Keratinocyte (primary cell): ENCODE data around the gene DIAPH1. TPM values are rescaled to one million over a fixed set of nuclear protein-coding genes. Genes with fewer than 3 reads are reported as not detected.

Source experiments
- DNase-seq: peaks from one replicate; pipeline ENCODE4 v3.0.0-alpha.2; 2011; ENCODE audit warnings: low read depth, missing footprints, low spot score
- FAIRE-seq: peaks from 2 replicates; lab custom pipeline; 2011; peaks lifted over from hg19 to GRCh38; lab: Jason Lieb, UNC
- H2AFZ ChIP-seq: 2 replicates; pipeline ENCODE4 v1.6.0; 2012; ENCODE audit warnings: low read length, control low read depth, inconsistent platforms; ENCODE audit not compliant: control insufficient read depth
- H3K27ac ChIP-seq: 2 replicates; pipeline ENCODE4 v1.5.1; 2011; ENCODE audit warnings: low read length; ENCODE audit not compliant: control insufficient read depth, insufficient read depth
- H3K27me3 ChIP-seq: 3 replicates; pipeline ENCODE4 v1.6.0; 2011; ENCODE audit warnings: low read length; ENCODE audit not compliant: control insufficient read depth, insufficient read depth; ENCODE audit errors: extremely low read depth
- H3K36me3 ChIP-seq, 2 experiments: 2 replicates in 1 of 2; 3 replicates in 1 of 2; pipeline ENCODE4 v1.5.1; 2011; ENCODE audit warnings: low read length in 2 of 2, mild to moderate bottlenecking in 1 of 2; ENCODE audit not compliant: control insufficient read depth in 2 of 2, insufficient read depth in 2 of 2; ENCODE audit errors: extremely low read depth in 1 of 2
- H3K4me1 ChIP-seq: 3 replicates; pipeline ENCODE4 v1.5.1; 2011; ENCODE audit warnings: low read length; ENCODE audit not compliant: control insufficient read depth, insufficient read depth; ENCODE audit errors: extremely low read depth
- H3K4me2 ChIP-seq: 3 replicates; pipeline ENCODE4 v1.6.0; 2011; ENCODE audit warnings: low read depth, low read length; ENCODE audit not compliant: control insufficient read depth, insufficient read depth; ENCODE audit errors: extremely low read depth
- H3K4me3 ChIP-seq, 3 experiments: fragments of 200-600 bp in 1 of 3; sonication (generic) in 1 of 3; 2 replicates in 2 of 3; 3 replicates in 1 of 3; pipeline ENCODE4 v1.5.1; 2011 to 2016; ENCODE audit warnings: low read length in 3 of 3, mild to moderate bottlenecking in 3 of 3, control low read depth in 2 of 3, inconsistent platforms in 1 of 3, low read depth in 1 of 3, mixed read lengths in 1 of 3, mixed run types in 1 of 3, moderate library complexity in 1 of 3; ENCODE audit not compliant: control insufficient read depth in 2 of 3, insufficient read depth in 2 of 3; ENCODE audit errors: extremely low read depth in 1 of 3
- H3K79me2 ChIP-seq: 2 replicates; pipeline ENCODE4 v1.6.0; 2012; ENCODE audit warnings: low read length; ENCODE audit not compliant: control insufficient read depth, insufficient read depth
- H3K9ac ChIP-seq: 3 replicates; pipeline ENCODE4 v1.6.0; 2011; ENCODE audit warnings: low read length; ENCODE audit not compliant: control insufficient read depth, insufficient read depth; ENCODE audit errors: extremely low read depth
- H3K9me1 ChIP-seq: 3 replicates; pipeline ENCODE4 v1.6.0; 2011; ENCODE audit warnings: low read length; ENCODE audit not compliant: control insufficient read depth, insufficient read depth; ENCODE audit errors: extremely low read depth
- H3K9me3 ChIP-seq: 2 replicates; pipeline ENCODE4 v1.5.1; 2012; ENCODE audit warnings: low read depth, low read length; ENCODE audit not compliant: control insufficient read depth
- H4K20me1 ChIP-seq: 3 replicates; pipeline ENCODE4 v1.6.0; 2011; ENCODE audit warnings: low read length; ENCODE audit not compliant: control insufficient read depth, insufficient read depth; ENCODE audit errors: extremely low read depth
- CTCF ChIP-seq, 3 experiments: IDR thresholded peaks in 1 of 3; conservative IDR thresholded peaks in 1 of 3; optimal IDR thresholded peaks in 1 of 3; 2 replicates in 2 of 3; 3 replicates in 1 of 3; pipeline versions ENCODE3 to v1.5.1; 2011; ENCODE audit warnings: low read length in 3 of 3, mild to moderate bottlenecking in 3 of 3, moderate library complexity in 2 of 3, control low read depth in 1 of 3, inconsistent platforms in 1 of 3; ENCODE audit not compliant: insufficient read depth in 2 of 3; ENCODE audit errors: extremely low read depth in 1 of 3
- EZH2 ChIP-seq: IDR thresholded peaks from one replicate; pipeline ENCODE4 v1.6.1; 2012; ENCODE audit warnings: inconsistent platforms, mild to moderate bottlenecking, low read length, moderate library complexity
- dilution Hi-C: fragments of 300-500 bp; cut with MboI; formaldehyde crosslinking; loops from one replicate; pipeline ENCODE4 v1.7.0; 2020; ENCODE audit warnings: low sequenced_read_pairs; ENCODE audit not compliant: extremely low pct_ligation_motif_present
- polyA plus RNA-seq, 5 experiments: library from polyadenylated mRNA; depleted of rRNA in 3 of 5; stranded (reverse) in 3 of 5; stranded (forward) in 1 of 5; unstranded in 1 of 5; fragments of >200 nt; gene quantifications; 1 replicate in 1 of 5; 2 replicates in 3 of 5; 3 replicates in 1 of 5; pipeline versions ENCODE4 v1.2.1 to v1.2.3, GENCODE V29; 2011 to 2012; ENCODE audit warnings: missing spikeins in 2 of 5, low read depth in 1 of 5, low replicate concordance in 1 of 5

Gene DIAPH1
- polyA plus RNA-seq, 1 donor (not counting 4 experiments of a cell fraction or from before 2014, with no cell fraction given), result 72.0 TPM

- no peak overlapping the region for H2AFZ ChIP-seq
- no peaks in the 10 kb centered on the region for H4K20me1 ChIP-seq
- TF ChIP-seq CTCF (optimal IDR thresholded peaks at IDR 0.05 in 1 of 3, IDR thresholded peaks at IDR 0.05 in 1 of 3, conservative IDR thresholded peaks at IDR 0.05 in 1 of 3; ENCODE audit: extremely low read depth in 1 of 3, insufficient read depth in 2 of 3, low read length in 3 of 3) (peak; percentile 98 to 100 (median 100)), EZH2 (no peak)
- H3K4me3 ChIP-seq, result no peak overlapping the region
- H3K36me3 ChIP-seq, result peaks cover 17 to 55% of the 10 kb centered on the region in 2 experiments
- H3K4me1 ChIP-seq, result peaks cover 49% of the 10 kb centered on the region
- H3K27ac ChIP-seq, result peak overlapping the region; percentile 40
- H3K79me2 ChIP-seq, result no peaks in the 10 kb centered on the region
- DNase-seq, result peak; percentile 67
- no peaks in the 10 kb centered on the region for H3K9me1 ChIP-seq
- FAIRE-seq, result peak; percentile 81
- dilution Hi-C loops, result no loop called here
- H3K9me3 ChIP-seq, result no peaks in the 10 kb centered on the region
- H3K4me2 ChIP-seq, result no peak overlapping the region
- no peaks in the 10 kb centered on the region for H3K27me3 ChIP-seq
- H3K9ac ChIP-seq, result no peak overlapping the region
Observed at GRCh38 chr5:141524604-141525597, 93.9 kb downstream of the DIAPH1 start.

DNA sequence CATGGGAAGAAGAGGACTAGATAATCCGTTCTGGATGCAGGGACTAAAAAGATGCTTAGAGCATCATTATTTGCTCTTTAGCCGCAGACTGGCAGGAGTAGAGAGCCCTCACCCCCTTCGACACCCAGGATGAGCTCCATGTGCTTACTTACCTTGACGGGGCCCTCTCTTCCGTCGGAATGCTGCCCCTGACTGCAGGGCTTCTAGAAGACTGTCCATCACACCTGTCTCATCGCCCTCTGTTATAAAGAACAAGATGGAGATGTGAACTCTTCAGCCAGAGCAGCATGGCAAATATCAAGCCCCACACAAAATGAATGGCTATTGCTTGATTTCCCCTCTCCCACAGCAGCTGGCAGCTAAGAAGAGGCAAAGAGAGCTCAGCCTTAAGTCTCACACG lies 94.8 kb downstream of the DIAPH1 start:
- Histone ChIP-seq H2AFZ (no peak overlapping the region), H3K9me1 (no peaks in the 10 kb centered on the region), H3K27ac (peak overlapping the region; percentile 40), H3K79me2 (no peaks in the 10 kb centered on the region), H3K4me1 (peaks cover 51% of the 10 kb centered on the region), H3K9me3 (no peaks in the 10 kb centered on the region), H3K4me2 (no peak overlapping the region), H3K9ac (no peak overlapping the region), H3K27me3 (no peaks in the 10 kb centered on the region), H4K20me1 (no peaks in the 10 kb centered on the region), H3K4me3 (no peak overlapping the region), H3K36me3 (peaks cover 18 to 57% of the 10 kb centered on the region in 2 experiments)
- DNase-seq (no peak), FAIRE-seq (no peak)
- dilution Hi-C loops, result no loop called here
- TF ChIP-seq EZH2, result no peak
- TF ChIP-seq CTCF (optimal IDR thresholded peaks at IDR 0.05 in 1 of 3, IDR thresholded peaks at IDR 0.05 in 1 of 3, conservative IDR thresholded peaks at IDR 0.05 in 1 of 3; ENCODE audit: extremely low read depth in 1 of 3, insufficient read depth in 2 of 3, low read length in 3 of 3), result no peak
